Middle frontal gyrus (tissue), 1 donor: Measurements from ENCODE around the gene LSM10.

Source experiments
- DNase-seq: peaks from one replicate; pipeline ENCODE4 v3.0.0-alpha.2; 2015; ENCODE audit warnings: low spot score; ENCODE audit errors: extremely low spot score

Gene LSM10

GRCh38 chr1:36397378-36398230 lies at the start of gene LSM10:
Gene LSM10 (minus strand): TSS chr1:36397908. CDS start chr1:36394129, 3,779 bp downstream.
- DNase-seq = peak; percentile 94

DNA sequence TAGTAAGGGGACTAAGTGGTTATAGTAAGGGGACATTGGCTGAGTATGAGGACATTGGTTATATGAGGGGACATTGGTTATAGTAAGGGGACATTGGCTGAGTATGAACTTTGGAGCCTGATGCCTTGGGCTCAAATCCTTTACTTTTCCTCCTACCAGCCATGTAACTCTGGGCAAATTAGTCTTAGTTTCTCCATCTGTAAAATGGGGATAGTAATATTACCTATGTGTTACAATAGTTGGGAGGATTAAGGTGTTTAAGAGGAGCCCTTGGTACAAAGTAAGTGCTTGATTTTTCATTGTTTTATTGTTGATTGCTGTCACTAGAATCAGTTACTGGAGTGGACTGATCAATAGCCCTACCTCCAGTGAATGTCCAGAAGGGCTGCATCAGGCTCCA lies 49.7 kb upstream of the LSM10 start:
- no peak for DNase-seq

- DNase-seq = no peak
These were observed 49.0 kb upstream of the LSM10 start for GRCh38 chr1:36446746-36447145.

DNA sequence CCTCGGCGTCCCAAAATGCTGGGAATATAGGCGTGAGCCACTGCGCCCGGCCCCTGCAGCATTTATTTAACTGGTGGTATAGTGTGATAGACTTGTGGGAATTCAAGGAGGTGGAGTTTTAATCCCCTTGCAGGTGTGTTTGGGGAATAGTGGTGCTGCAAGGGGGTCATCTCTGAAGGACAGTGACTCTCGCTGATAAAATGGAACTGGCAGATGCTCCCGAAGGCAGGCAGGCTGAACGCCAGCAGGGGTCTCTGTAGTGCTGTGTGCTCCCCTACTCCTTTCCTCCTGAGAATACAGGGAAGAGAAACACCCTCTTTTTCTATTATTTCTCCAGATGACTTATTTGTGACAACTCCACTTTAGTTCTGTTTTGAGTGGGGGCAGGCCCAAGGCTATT lies 48.6 kb upstream of the LSM10 start:
- no peak for DNase-seq

DNA sequence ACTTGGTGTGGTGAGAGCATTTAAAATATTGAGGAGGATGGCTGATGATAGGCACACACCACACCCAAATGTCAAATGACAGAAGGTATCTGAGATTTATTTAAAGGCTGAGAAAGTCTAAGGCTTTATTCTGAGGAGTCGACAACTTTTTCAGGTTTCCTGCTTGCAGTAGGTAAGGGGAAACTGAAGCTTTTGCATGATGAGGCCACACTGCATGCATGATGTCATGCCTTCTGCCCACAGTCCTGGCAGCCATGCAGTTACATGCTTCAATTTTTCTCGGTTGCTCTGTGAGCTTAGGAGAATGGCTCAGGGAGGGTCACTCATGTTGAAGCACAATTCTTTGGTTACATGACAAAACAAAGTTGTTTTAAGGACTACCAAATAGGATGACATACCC lies 45.6 kb upstream of the LSM10 start:
- DNase-seq = no peak

DNA sequence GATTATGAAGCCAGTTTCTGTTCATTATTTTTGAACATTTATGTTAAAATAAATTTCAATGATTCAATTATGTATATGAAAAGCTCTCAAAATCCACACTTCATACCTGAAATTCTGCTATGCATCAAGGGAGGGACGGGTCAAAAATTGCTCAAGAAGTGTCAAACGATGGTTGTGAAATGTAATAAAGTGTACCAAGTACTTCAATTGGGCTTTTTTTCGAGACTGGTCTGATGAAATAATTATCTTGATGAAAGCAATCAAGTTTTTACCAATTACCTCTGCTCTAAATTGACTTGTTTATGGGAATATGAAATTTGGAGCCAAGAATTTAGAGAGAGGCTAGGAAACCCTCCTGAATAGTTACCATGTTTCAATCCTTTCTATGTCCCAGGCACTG lies 44.6 kb upstream of the LSM10 start:
- DNase-seq = no peak

DNA sequence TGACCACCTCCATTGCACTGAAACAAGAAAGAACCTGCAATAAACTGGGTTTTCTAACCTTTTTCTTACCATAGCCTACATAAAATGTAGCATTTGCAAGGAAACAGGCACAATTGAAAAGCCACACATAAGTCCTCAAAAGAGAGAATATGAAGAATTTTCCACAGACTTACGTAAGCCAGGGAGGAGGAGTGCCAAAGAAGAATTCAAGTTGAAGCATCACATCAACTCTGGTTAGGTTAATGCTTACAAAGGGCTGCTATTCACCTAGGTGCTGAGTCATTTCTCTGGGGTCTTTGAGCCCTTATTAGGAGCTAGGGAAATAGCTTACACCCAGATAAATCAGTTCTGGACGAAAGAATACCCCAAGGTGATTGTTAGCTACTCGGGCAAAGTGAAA lies 42.9 kb upstream of the LSM10 start:
- no peak for DNase-seq

DNA sequence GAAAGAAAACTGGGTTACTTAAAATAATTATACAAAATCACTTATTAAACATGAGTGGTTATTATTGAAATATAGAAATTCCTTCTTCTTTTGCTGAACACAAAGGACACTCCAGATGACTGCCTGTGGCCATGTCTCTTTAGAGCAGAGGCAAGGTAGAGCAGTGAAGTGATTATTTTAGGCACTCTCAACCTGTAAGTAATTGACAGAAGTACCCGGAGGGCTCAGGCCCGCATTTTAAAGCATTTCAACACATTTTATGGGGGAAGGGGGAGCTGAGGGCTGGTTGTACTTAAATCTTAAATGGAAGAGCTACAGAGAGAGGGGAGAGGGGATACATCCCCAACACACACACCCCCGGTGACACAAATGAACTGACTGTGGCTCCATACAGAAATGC lies 42.3 kb upstream of the LSM10 start:
- DNase-seq = no peak

- no peak for DNase-seq
These were observed 41.0 kb upstream of the LSM10 start for GRCh38 chr1:36438715-36439114.

DNA sequence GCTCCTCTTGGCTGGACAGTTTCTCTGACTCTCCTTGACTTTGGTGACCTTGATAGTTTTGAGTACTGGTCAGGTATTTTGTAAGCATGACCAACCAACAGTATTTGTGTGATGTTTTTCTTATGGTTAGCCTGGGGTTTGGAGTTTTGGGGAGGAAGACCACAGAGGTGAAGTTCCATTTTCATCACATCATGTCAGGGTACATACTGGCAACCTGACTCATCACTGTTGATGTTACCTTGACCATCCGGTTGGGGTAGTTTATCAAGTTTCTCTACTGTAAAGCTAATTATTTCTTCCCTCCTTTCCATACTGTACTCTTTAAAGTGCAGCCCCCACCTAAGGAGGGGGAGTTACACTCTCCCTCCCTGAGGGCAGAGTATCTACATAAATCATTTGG lies 39.1 kb upstream of the LSM10 start:
- no peak for DNase-seq

DNA sequence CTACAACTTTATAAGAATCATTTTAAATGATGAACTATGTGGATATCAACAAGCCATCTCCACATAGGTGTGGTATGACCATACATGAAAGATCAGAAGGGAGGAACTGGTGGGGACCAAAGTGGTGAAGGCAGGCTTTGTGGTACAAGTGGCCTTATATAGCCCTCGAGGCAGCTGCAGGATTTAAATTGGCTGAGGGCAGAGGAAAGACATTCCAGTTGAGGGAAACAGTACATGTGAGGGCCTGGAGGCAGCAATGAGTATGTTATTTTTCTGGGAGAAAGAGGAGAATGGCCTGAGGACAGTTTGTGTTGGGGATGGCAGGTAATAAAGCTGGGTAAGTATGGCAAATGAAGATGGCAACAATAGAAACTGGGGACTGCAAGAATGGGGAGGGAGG lies 35.4 kb upstream of the LSM10 start:
- DNase-seq = no peak

- no peak for DNase-seq
These were observed 34.9 kb upstream of the LSM10 start for GRCh38 chr1:36432616-36433015.

DNA sequence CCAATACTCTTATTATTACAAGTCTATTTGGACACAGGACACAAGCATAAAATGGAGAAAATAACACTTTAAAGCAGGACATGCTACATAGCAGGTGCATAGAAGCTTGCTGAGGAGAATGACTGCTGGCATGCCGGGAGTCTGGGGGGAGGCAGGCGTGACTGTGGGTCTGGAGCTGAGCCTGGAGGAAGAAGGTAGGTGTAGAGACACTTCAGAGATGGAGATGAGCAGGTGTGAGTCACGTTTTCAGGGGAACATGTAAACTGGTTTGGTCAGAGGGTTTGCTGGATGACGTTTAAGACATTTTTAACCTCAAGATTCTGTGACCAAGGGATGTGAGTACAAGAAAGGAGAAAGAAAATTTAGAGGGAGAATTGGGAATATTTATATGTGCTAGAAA lies 28.1 kb upstream of the LSM10 start:
- no peak for DNase-seq

- no peak for DNase-seq
These were observed 23.9 kb upstream of the LSM10 start for GRCh38 chr1:36421649-36422048.

- DNase-seq = peak; percentile 71
These were observed 23.2 kb upstream of the LSM10 start for GRCh38 chr1:36420836-36421317.

GRCh38 chr1:36420409-36420808 lies 22.7 kb upstream of the LSM10 start:
- no peak for DNase-seq

GRCh38 chr1:36419569-36419968 lies 21.9 kb upstream of the LSM10 start:
- no peak for DNase-seq

DNA sequence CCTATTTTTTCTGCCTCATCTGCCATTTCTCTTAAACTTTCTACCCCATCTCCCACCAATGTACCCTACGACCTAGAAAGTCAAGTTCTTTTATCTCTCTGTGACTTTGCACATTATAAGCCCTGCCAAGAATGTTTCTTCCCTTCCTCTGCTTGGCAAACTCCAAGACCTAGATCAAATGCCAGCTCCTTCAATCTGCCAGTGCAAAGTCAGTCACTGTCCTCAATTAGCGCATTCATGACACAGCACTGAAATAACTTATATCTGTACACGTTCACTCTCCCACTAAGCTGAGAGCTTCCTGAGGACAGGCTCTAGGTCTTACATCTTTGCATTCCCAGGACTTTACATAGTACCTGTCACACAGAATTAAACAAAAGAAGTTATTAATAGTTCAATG lies 21.4 kb upstream of the LSM10 start:
- no peak for DNase-seq

- no peak for DNase-seq
These were observed 20.2 kb upstream of the LSM10 start for GRCh38 chr1:36417931-36418330.

DNA sequence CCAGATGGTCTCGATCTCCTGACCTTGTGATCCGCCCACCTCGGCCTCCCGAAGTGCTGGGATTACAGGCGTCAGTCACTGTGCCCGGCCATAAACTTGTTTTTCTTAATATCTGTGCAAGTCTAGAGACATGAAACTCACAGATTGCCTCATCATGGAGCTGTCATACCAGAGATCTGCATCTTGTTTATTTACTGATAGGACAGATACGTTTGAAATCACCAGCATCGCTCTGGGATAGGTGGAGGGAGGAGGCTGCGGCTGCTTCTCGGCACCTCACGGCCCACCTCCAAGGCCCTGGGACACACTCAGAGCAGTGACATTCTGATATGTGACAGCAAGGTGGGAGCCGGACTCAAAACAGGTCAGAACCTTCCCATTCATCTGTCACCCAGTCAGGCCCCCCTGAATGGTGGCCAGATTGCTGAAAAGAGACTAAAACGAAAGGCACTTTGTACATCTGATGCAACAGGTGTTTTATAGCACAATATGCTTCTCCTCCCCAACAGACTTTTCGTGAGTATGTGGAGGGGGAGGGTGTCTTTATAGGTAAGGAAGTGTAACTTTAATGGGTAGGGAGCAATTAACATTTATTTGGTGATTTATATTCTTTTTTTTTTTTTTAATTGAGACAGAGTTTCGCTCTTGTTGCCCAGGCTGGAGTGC lies 18.1 kb upstream of the LSM10 start:
- no peak for DNase-seq

- DNase-seq = no peak
These were observed 16.7 kb upstream of the LSM10 start for GRCh38 chr1:36414384-36414783.

DNA sequence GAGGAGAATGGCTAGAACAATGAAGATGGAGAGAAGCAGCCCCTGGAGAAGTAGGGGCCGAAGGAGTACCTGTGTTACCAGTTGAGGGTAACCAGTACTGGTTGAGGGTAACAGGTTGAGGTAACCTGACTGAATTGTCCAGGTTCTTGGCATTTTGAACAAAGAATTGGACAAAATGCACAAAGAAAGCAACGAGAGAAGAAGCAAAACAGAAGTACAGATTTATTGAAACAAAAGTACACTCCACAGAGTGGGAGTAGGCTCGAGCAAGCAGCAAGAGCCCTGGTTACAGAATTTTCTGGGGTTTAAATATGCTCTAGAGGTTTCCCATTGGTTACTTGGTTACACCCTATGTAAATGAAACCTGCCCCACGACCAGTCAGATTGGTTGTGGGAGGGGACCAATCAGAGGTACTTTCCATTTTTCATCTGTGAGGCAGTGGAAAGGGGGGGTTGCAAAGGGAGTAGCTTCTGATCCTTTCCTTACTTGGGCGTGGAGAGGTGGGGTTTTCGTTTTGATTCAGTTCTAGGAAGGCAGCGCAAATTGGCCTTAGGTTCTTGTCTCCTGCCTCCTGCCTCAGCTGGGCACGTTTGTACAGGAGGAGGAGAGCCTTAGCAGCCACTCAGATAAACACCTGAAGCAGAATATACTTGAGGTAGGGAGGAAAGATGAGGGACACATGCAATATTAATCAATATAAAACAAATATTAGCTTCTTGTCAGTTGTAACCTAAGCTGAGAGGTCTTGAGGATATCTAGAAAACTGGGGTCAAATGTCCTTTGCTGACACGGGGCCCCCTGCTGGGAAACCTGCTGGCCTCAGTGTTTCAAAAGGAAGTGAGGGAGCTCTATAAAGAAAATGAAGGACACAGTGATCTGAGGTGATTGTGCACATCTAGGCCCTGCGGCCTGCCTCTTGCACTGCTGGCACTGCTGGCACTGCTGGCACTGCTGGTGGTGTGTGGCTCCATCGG lies 14.3 kb upstream of the LSM10 start:
- no peak for DNase-seq
